KBM-7 (cell line): Measurements from ENCODE around the gene SPDYE16.
"Not testable (repeated sequence)": the region's sequence is repeated elsewhere in the genome, so short reads cannot be mapped to it uniquely, and the experiment has no call there.

ENCODE experiments used
- DNase-seq: peaks from one replicate; pipeline ENCODE4 v3.0.0-alpha.2; 2015
- in situ Hi-C: fragments of 300-500 bp; cut with MboI; formaldehyde crosslinking; loops from 2 replicates; pipeline ENCODE4 v1.14.3; 2020; ENCODE audit warnings: low sequenced_read_pairs, low pct_unique_long_range_greater_than_20kb, mixed read lengths

The SPDYE16 gene

DNA sequence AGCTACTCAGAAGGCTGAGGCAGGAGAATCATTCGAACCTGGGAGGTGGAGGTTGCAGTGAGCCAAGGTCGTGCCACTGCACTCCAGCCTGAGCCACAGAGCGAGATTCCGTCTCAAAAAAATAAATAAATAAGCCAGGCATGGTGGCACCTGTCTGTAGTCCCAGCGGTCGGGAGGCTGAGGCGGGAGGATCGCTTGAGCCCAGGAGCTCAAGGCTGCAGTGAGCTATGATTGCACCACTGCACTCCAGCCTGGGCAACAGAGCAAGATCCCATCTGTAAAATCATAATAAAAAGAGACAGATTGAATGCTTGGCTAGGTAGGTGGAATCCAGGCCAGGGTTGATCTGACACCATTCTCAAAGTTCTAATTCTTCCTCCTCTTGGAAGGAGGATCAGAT, 36.5 kb downstream of the SPDYE16 start:
- in situ Hi-C loops: not testable (repeated sequence)

DNA sequence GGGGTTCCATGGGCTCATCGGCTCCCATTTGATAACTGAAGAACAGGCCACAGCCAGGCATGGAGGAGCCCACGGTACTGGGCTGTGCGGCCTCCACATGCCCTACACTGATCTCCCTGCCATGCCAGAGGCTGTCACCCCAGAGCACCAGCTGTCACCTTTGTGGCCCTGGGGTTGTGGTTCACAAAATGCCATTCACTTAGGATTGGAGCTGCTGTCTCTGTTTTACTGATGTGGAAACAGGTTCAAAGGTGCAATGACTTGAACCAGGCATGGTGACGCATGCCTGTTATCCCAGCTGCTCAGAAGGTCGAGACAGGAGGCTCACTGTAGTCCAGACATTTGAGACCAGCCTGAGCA, 37.0 kb downstream of the SPDYE16 start:
- in situ Hi-C loops: no loop called here

More for the DNA sequence above, 36.5 kb downstream of the SPDYE16 start:
- DNase-seq: not testable (repeated sequence)

DNA sequence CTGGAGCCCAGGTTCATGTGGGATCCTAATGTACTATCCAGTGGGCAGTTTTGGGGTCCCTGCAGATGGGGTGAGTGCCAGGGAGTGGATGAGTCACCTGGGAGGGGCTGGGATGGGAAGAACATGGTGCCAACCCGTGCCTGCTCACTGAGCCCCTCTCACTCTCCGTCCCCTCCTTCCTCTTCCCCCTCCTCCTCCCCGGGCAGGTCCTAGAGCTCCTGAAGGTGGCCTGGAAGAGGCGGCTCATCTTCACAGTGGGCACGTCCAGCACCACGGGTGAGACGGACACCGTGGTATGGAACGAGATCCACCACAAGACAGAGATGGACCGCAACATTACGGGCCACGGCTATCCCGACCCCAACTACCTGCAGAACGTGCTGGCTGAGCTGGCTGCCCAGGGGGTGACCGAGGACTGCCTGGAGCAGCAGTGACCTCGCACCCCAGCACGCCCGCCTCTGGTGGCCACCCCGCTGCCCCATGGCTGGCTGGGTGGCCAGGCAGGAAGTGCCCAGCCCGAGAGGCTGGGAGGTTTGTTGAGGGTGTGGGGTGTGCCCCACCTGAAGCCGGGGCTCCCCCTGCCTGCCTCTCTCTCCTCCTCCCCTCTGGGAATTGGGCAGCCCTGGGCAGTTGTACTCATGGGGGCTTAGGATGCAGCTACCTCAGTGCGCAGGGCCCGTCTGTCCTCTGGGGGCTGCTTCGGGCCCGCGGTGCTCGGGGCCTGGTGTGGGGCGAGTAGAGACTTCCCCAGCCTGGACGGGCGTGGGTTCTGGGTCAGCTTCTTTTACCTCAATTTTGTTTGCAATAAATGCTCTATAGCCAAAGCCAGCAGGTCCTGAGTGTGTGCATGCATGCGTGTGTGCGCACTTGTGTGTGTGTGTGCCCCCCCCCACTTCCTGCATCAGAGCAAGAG, 37.7 kb downstream of the SPDYE16 start:
- DNase-seq: no peak
- in situ Hi-C loops: no loop called here

More for the DNA sequence above, 37.0 kb downstream of the SPDYE16 start:
- no peak for DNase-seq

DNA sequence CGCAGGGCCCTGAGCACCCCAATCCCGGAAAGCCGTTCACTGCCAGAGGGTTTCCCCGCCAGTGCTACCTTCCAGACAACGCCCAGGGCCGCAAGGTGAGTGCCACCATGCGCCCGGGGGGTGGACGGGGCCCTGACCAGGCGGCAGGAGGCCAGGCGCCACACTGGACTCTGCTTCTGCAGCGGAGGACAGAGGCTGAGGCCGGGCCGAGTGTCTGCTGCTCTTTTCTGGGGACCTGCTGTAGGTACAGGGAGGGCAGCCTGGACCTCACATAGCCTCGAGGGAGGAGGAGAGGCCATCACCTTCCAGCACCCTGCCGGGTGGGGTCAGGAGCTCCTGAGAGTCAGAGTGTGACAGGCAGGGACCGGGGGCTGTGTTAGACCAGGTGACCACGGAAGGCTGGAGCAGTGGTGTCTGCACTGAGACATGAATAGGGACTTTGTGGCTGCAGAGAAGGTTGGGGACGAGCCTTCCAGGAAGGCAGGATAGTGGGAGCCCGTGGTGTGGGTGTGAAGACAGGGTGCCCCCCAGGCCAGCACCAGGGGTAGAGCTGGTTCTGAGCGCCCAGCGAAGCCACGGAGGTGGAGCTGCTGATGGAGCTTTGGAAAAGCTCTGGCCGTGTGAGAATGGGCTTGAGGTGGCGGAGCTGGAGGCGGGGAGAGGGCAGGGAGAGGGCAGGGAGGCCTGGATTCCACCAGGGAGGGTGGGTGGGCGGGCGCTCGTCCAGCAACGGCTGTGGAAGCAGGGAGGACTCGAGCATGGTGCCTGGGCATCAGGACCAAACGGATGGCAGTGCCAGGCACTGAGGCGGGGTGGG, 38.5 kb downstream of the SPDYE16 start:
- in situ Hi-C loops, DNase-seq: not testable (repeated sequence)

DNA sequence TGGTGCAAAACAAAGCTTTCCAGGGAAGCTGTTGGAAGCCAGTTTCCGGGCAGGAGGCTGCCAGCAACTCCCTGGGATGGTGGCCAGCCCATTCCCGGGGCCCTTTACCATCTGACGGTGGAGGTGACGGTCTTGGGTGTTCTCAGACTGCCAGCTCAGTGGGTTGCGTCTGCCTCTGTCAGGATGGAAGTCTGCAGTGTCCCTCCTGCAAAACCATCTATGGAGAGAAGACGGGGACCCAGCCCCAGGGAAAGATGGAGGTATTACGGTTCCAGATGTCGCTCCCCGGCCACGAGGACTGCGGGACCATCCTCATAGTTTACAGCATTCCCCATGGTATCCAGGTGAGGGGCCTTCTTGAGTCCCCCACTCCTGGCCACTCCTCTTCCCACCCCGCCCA, 39.9 kb downstream of the SPDYE16 start:
- in situ Hi-C loops, DNase-seq: not testable (repeated sequence)

DNA sequence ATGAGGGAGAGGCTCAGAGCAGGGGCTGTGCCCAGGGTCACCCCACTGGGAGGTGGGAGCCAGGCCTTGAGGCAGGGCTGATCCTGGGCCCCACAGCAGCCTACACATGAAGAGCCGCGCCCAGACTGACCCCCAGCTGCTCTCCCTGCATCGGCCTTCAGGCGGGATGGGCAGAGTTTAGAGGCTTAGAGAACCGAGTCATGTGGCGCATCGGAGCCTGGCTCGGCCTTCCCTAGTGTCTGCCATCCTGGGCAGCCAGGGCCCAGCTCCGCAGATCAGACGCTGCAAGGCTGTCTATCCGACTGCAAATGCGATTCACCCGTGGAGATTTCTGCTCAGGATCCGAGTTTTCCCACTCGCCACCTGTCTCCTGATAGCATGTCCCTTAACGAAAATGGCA, 40.3 kb downstream of the SPDYE16 start:
- in situ Hi-C loops, DNase-seq: not testable (repeated sequence)

DNA sequence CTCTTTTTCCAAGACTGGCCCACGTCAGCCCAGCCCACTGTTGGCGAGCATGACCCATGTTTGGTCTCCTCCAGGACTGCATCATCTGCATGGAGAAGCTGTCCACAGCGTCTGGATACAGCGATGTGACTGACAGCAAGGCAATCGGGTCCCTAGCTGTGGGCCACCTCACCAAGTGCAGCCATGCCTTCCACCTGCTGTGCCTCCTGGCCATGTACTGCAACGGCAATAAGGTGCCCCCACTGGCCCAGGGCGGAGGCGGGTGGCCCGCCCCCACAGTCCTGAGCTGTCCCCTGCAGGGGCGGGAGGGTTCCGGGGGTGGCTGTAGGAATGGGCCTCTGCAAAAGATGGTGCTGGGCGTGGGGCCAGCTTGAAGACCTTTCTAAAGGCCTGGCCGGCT, 40.9 kb downstream of the SPDYE16 start:
- in situ Hi-C loops, DNase-seq: not testable (repeated sequence)

DNA sequence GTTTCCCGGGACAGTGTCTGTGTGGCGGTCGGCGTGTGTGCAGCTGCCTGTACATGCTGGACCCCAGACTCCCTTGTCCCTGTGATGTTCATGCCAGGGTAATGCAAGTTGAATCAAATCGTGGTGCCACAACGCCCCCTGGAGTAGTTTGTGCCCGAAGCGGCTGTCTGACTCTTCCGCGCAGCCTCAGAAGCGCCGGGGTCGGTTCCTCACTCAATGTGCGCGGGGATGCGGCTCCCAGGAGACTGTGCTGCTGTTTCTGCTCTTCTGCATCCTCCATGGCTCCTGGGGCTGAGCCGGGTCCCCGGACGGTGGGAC, 43.2 kb downstream of the SPDYE16 start:
- in situ Hi-C loops, DNase-seq: not testable (repeated sequence)

DNA sequence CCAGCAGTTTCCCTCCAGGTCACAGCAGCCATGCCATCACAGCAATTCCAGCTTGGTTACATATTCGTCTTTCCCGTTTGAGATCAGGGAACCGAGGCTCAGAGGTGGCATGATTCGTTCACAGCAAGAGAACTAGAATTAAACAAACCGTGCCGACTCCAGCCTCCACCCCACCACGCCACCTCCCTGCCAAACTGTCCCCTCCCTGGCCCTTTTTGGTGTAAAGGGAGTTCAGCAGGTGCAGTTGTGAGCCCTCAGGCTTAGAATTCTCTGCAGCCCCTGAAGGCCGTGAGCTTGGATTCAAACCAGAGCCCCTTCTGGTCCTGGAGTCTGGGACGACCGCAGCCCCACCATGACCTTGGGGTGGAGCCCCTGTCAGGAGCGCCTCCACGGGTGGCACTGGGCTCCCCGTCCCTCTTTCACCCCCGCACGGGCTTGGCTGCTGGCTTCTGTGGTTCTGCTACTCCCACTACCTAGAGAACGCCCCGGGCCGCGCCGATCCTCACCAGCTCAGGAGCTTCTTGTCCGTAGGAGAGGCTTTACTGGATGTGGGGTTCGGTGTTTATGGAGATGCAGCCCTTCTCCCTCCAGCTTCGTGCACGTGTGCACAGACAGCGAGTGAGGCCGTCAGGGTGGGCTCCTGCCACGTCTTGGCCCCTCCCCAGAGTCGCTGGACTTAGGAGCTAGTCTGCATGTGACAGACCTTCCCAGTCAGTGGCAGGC, 43.7 kb downstream of the SPDYE16 start:
- in situ Hi-C loops, DNase-seq: not testable (repeated sequence)

DNA sequence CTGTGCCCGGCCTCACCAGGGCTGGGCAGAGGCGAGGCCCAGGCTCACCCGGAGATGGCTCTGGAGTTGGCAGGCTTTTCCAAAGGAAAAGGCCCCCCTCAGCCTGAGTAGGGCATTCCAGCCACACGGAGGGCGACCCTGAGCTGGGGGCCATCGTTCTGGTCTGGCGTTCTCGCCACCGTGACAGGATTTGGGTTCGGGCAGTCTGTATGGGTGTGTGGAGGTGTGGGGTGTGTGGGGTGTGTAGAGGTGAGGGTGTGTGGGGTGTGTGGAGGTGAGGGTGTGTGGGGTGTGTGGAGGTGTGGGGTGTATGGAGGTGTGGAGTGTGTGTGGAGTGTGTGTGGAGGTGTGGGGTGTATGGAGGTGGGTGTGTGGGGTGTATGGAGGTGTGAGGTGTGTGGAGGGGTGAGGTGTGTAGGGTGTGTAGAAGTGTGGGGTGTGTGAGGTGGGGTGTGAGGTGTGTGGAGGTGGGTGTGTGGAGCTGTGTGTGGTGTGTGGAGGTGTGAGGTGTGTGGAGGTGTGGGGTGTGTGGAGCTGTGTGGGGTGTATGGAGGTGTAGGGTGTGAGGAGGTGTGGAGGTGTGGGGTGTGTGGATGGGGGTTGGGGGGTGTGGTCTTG, 44.4 kb downstream of the SPDYE16 start:
- in situ Hi-C loops, DNase-seq: not testable (repeated sequence)

DNA sequence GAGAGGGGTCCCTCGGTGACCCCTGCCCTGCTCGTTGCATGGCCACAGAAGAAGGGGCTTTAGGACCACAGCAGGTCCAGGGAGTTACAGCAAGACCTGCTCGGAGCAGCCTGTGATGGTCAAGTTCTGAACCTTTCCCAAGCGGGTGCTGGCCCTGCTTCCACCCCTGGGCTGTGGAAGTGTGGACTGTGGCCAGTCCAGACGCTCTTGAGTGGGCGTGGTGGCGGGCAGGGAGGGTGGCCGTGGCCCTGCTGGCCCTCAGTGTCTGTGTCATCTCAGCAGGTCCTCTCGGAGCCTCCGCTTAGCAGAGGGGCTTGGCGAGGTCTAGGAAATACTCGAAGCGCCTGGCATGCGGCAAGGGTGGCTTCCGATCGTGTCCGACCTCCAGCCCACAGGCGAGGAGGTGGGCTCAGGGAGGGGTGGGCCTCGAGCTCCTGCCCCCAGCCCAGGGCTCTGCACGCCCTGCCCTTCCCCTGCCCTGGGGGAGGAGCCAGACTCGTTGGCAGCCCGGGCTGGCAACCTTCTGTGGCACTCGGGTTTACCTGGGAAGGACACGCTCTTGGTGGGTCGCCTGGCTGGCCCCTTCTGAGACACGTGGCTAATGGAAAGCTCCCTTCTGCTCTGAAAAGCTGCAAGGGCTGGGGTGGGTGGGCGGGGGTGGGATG, 45.0 kb downstream of the SPDYE16 start:
- in situ Hi-C loops: not testable (repeated sequence)

DNA sequence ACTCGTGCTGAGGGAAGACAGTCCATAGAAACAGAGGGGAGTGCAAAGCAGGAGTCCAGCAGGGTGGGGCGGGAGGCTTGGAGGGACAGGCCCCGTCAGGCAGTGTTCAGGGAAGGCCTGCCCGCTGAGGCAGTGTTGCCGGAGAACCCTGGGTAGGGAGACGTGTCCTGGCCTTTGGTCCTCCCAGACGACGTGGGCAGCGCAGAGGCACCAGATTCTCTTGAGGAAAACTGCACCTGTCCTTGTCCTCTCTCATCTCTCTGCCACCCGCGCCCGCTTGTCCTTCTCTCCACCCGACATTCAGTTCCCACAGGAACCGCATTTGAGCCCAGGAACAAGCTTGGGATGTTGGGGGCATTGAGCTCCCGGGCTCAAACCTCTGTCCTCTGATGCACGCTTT, 47.4 kb downstream of the SPDYE16 start:
- in situ Hi-C loops, DNase-seq: not testable (repeated sequence)

More for the DNA sequence above, 45.0 kb downstream of the SPDYE16 start:
- DNase-seq: not testable (repeated sequence)

DNA sequence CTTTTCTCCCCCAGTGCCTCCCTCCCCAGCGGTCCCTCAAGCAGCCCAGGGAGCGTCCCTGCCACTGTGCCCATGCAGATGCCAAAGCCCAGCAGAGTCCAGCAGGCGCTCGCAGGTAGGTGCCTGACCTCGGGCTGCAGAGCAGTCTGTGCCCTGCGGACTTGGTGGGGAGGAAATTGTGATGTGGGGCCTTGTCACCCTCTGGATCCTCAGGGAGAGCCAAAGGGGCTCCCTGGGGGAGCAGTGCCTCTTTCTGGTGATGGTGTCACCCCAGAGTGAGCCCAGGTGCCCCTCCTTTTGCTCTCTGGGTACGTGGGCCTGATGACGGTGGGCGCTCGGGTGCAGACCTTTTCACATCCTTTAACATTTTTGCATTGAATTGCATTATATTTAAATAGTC, 51.0 kb downstream of the SPDYE16 start:
- in situ Hi-C loops: not testable (repeated sequence)

DNA sequence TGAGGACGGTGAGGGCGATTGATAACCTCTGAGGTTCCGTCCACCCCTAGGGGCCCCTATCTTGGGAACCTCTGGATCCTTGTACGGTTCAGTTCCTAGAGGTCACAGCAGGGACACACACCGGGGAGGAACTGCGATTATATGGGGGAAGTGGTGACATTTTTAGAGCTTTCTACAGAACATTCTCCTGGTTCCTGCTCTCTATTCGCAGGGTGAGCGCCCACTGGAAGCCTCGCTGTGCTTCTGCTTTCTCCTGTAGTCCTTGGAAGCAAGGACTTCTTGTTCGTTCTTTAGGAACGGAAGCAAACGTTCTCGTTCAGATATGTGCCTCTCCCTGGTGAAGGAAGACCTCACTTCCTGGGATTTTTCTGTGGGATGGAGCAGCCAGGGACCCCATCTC, 55.1 kb downstream of the SPDYE16 start:
- in situ Hi-C loops, DNase-seq: not testable (repeated sequence)

More for the DNA sequence above, 51.0 kb downstream of the SPDYE16 start:
- DNase-seq: not testable (repeated sequence)

DNA sequence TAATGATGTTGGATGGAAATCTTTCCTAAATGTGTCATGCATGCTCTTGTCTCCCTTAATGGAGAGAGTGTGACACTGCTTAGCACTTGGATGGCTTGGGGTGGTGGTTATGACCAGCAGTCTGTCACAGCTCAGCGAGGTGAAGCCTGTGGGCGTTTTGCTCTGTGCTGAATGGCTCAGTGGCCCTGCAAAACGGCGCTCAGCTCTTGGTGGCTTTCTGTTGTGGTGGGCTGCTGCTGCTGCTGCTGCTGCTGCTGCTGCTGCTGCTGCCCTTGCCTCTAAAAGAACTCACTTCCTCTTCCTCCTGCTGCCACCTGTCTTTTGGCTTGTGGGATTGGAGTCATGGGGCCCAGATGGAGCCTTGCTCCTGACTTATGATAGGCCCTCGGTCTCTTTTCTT, 56.5 kb downstream of the SPDYE16 start:
- in situ Hi-C loops: not testable (repeated sequence)

DNA sequence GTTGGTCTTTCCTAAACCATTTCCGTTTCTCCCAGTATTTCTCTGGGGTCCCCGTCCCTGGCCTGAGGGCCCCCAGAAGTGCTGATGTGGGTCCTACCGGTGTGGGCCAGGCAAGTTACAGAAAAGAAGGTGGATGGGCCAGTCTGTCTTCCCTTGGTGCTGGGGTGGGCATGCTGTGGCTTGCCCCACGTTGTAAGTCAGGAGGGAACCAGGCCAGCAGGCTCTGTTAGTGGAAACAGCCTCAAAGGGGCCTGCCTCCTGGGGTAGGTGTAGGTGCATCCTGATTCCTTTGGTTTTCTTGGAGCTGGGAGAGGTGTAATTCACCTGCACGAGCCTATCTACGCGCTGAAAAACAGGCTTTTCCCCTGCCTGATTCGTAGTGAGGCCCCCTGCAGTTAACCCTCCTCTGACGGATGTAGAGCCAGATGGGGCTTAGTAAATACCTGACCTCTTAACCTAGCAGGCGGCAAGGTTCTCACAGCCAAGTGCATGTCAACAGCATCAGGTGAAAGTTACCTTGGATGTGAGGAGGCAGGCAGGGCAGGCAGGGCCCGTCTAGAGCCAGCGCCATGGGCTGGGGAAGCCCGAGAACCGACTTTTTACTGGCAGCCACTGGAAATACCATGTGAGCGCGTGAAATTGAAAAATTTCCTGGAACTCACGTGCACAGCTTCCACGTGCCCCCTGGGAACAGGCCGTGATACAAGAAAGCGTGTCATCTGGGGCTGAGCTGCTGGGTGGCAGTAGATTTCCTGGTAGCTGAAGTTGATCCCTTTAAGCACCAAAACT, 57.1 kb downstream of the SPDYE16 start:
- in situ Hi-C loops: not testable (repeated sequence)

More for the DNA sequence above, 56.5 kb downstream of the SPDYE16 start:
- DNase-seq: not testable (repeated sequence)

DNA sequence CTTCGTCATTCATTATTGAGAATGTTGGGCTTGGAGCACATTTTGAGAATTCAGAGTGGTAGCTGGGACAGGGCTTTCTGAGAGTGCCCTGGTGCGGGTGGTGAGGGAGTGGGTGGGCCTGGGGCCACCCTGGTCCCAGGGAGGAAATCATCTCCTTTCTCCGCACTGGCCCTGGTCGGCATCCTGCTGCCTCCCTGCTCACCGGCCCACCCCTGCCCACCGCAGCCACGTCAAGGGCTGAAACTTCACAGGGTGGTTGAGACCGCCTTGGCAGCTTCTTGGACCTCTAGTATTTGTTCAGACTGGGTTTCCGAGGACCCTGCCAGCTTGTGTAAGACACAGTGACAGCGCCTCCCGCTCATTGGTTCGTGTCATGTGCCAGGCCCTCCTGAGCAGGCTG, 58.6 kb downstream of the SPDYE16 start:
- in situ Hi-C loops, DNase-seq: not testable (repeated sequence)

More for the DNA sequence above, 57.1 kb downstream of the SPDYE16 start:
- not testable (repeated sequence) for DNase-seq

DNA sequence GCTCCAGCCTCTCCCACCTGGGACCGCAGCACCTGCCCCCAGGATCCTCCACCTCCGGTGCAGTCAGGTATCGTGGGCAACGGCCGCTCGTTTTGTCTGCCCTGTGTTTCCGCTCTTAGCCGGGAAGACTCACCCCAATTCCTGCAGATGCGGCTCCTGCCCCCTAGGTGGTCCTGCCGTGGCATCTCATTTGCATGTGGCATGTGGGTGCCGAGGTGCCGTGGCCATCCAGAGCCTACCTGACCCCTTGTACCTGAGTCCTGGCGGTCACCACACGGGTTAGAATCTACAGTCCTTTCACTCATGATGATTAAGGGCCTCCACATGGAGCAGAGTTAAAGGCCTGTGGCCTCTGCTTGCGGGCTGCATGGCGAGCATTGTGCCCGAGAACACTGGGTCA, 60.0 kb downstream of the SPDYE16 start:
- DNase-seq, in situ Hi-C loops: not testable (repeated sequence)
